Stimulated activated naive CD8-positive, alpha-beta T cell treated with anti-CD3 and anti-CD28 coated beads, Interleukin-15, Interleukin-2, amounts not matched to agents 100 U/mL and 50 U/mL, for 24 hours (primary cell): ENCODE results near the gene KIF3B.
"Not testable (repeated sequence)": the region's sequence is repeated elsewhere in the genome, so short reads cannot be mapped to it uniquely, and the experiment has no call there.

Source experiments
- ATAC-seq: fragments of 150-1000 bp; cut with Tn5 transposase; one replicate; pipeline ENCODE4 v1.10.0; 2021
- DNase-seq: peaks from one replicate; pipeline ENCODE4 v3.0.0; 2021

KIF3B gene

DNA sequence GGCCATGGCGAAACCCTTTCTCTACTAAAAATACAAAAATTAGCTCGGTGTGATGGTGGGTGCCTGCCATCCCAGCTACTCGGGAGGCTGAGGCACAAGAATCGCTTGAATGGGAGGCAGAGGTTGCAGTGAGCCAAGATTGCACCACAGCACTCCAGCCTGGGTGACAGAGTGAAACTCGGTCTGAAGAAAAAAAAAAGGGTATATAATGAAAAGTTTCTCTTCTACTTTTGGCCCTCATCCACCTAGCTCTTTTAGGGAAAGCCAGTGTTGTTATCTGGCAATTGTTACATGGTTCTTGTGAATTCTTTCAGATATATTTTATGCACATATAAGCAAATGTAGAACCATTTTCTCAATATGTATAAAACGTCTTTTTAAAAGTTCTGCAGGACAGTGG lies 19.0 kb downstream of the KIF3B start:
- DNase-seq (no peak), ATAC-seq (no peak)

GRCh38 chr20:32296819-32297420 lies 19.5 kb downstream of the KIF3B start:
- no peak for ATAC-seq
- no peak for DNase-seq

DNA sequence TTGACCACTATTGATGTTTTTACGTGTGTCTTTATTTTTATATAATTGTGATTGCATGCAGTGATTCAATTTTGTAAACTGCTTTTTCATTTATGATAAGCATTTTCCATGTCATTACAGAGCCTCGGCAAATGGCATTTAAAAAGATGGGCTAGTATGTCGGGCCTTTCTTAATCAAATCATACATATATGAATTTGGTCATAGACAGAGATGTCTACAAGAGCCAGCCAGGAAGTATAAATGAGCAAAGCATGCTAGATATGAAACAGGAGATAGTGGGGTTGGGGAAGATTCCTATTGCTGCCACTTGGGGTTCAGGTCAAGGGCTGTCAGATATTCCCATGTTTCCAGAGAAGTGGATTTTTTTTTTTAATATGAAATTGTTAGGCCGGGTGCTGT lies 20.0 kb downstream of the KIF3B start:
- DNase-seq = no peak
- no peak for ATAC-seq

DNA sequence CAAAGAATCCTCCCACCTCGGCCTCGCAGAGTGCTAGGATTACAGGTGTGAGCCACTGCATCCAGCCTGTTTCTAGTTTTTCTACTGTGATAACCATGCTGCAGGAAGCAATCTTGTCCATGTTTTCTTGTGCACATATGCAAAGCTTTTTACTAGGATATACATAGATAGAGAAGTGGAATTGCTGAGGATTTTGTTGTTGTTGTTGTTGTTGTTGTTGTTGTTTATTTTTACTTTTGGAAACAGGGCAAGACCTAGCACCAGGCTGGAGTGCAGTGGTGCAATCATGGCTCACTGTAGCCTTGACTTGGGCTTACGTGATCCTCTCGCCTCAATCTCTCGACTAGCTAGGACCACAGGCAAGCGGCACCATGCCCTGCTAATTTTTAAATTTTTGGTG lies 23.2 kb downstream of the KIF3B start:
- ATAC-seq = no peak

DNA sequence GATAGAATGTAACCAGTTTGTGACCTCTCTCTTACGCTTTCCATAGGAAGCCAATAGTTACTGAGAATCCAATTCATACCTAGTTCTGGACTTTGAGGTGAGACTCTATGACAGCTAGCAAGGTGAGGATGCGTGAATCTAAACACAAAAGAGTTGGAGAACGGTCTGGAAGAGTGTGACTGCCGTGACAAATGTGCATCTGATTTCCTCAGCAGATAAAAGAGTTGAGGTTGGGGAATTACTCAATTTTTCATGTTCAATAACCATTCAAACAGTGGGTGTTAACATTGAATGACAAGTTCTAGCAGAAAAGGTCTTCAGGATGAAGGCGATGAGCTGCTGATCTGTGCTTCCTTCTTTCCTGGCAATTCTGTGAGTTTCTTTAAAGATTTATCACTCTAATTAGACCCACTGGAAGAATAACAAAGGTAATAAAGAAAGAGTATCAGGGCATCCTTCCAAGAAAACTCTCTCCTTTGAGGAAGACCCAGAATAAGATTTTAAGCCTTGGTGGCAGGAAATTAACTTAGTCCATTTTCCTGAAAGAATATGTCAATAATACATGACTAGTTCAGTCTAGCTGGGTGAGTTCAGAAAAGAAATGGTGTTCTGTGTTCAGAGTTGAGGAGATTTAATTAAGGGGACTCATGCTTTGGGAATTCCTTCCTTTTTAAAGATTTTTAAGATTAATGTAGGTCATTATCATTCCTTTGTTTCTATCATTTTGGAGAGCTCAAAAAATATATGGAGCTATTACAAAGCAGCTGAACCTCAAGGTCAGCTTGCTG lies 24.5 kb downstream of the KIF3B start:
- ATAC-seq = peak; percentile 49

More for the DNA sequence above, 23.2 kb downstream of the KIF3B start:
- DNase-seq = no peak

GRCh38 chr20:32302507-32302872 lies 25.0 kb downstream of the KIF3B start:
- ATAC-seq (no peak), DNase-seq (no peak)

More for the DNA sequence above, 24.5 kb downstream of the KIF3B start:
- no peak for DNase-seq

DNA sequence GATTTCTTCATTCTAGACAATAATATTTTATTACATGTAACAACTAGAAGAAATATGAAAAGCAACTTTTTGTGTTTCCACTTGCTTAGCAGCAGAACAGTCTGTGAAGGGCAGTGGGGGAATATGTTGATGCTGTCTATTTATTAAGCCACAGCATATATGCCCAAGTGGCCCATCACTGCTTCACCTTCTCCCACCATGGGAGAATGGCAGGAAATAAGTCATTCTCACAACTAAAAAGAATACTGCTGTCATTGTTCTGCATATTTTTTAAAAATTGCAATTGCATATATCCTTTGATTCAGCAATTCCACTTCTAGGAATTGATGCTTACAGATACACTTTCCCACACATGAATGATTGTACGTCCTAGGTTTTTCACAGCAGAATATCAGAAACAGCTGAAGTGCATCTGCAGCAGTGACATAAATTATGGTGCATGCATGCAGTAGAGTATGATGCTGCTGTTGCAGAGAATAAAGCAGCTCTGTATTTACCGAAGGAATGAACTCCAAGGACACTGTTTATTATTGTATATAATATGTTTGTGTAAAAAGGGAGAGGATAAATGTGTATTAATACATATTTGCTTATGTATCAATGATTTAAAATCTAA lies 26.8 kb downstream of the KIF3B start:
- DNase-seq (no peak), ATAC-seq (no peak)

GRCh38 chr20:32312718-32313424 lies 35.4 kb downstream of the KIF3B start:
- ATAC-seq (no peak), DNase-seq (no peak)

DNA sequence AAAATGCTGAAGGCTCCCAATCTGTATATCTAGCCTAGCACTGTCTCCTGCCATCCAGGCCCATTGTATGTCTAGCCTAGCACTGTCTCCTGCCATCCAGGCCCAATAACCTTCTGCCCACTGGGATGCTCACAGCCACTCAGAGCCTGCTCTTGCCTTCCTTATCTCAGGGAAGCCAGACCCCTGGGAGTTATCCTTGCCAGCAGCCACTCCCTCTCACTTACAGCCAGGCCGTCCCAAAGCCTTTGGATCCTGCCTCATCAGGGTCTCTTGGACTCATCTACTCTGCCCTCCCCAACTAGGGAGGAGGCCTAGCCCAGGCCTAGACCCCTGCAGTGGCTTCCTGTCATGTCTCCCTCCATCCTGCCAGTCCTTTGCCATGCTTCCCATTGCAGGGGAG lies 37.3 kb downstream of the KIF3B start:
- ATAC-seq (no peak), DNase-seq (no peak)

DNA sequence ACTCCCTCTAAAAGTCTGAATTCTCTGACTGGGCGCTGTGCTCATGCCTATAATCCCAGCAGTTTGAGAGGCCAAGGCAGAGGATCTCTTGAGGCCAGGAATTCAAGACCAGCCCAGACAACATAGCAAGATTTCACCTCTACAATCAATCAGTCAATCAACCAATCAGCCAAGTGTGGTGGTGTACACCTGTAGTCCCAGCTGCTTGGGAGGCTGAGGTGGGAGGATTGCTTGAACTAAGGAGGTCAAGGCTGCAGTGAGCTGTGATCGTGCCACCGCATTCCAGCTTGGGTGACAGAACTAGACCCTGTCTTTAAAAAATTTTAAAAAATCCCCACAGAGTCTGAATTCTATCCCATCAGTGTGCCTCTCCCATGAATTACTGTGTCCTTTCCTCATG lies 37.9 kb downstream of the KIF3B start:
- ATAC-seq (no peak), DNase-seq (no peak)

GRCh38 chr20:32315891-32316290 lies 38.4 kb downstream of the KIF3B start:
- no peak for ATAC-seq

DNA sequence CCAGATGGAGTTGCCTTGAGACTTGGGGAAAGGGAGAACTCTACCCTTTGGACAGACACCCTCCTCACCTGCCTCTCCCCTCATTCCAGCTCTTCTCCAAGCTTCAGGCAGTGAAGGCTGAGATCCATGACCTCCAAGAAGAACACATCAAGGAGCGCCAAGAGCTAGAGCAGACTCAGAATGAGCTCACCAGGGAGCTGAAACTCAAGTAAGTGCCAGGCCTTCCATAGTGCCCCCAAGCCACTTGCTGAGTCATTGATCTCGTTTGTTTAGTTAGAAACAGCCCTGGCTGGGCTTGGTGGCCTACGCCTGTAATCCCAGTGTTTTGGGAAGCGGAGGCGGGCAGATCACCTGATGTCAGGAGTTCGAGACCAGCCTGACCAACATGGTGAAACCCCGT lies 39.2 kb downstream of the KIF3B start:
- ATAC-seq (no peak), DNase-seq (no peak)

More at GRCh38 chr20:32315891-32316290, 38.4 kb downstream of the KIF3B start:
- no peak for DNase-seq

DNA sequence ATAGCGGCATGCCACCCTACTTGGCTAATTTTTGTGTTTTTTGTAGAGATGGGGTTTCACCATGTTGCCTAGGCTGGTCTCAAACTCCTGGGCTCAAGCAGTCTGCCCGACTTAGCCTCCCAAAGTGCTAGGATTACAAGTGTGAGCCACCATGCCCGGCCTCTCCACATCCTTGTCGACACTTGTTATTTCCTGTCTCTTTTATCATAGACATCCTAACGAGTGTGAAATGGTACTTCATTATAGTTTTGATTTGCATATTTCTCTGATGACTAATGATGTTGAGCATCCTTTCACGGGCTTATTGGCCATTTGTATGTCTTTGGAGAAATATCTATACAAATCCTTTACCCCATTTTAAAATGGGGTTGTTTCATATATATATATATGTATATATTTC lies 41.6 kb downstream of the KIF3B start:
- no peak for DNase-seq
- no peak for ATAC-seq

DNA sequence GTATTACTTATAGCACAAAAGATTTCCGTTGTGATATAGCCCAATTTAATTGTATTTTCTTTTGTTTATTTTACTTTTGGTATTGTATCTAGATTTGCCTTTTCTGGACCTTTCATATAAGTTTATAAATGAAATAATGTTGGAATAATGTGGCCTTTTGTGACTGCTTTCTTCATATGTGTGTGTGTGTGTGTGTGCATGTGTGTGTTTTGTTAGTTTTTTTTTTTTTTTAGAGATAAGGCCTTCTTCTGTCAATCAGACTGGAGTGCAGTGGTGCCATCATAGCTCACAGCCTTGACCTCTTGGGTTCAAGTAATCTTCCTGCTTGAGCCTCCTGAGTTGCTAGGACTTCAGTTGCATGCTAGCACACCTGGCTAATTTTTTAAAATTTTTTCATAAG lies 42.9 kb downstream of the KIF3B start:
- DNase-seq = no peak
- no peak for ATAC-seq

GRCh38 chr20:32321390-32321789 lies 43.9 kb downstream of the KIF3B start:
- ATAC-seq (no peak), DNase-seq (no peak)

GRCh38 chr20:32322260-32322659 lies 44.8 kb downstream of the KIF3B start:
- not testable (repeated sequence) for DNase-seq, ATAC-seq

DNA sequence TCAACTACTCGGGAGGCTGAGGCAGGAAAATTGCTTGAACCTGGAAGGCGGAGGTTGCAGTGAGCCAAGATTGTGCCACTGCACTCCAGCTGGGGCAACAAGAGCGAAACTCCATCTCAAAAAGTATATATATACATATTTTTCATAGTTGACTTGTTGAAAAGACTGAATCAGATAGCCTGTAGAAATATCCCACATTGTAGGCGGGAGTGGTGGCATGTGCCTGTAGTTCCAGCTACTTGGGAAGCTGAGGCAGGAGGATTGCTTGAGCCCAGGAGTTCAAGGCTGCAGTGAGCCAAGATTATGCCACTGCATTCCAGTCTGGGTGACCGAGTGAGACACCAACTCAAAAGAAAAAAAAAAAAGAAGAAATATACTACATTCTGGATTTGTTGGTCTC lies 46.3 kb downstream of the KIF3B start:
- ATAC-seq, DNase-seq: not testable (repeated sequence)

DNA sequence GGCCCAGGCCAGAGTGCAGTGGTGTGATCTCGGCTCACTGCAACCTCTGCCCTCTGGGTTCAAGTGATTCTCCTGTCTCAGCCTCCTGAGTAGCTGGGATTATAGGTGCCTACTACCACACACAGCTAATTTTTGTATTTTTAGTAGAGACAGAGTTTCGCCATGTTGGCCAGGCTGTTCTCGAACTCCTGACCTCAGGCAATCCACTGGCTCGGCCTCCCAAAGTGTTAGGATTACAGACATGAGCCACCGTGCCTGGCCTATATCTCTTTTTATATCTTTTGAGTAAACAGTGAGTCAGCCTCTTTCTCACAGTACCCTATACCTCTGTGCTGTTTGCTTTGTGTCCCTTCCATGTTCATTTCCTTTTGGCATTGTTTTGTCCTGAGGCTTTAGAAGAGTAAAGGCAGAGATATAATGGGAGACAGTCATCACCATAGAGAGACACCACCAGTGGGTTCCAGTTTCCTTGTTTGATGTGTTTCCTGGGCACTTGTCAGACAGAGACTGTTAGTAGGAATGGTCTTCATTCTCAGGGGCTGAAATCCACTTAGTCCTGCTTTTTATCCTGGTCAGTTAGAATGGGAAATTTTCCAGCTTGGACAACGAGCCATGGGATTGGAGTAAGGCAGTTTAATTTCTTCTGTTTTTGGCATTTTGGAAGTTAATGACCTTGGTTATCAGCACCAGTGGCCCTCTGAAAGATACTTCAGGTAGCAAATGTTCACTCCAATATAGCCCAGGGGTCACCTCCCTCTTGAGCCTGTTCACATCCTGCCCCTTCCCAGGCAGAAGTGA lies 48.5 kb downstream of the KIF3B start:
- ATAC-seq = no peak
- no peak for DNase-seq

GRCh38 chr20:32326504-32326845 lies 49.0 kb downstream of the KIF3B start:
- no peak for DNase-seq

GRCh38 chr20:32327087-32327681 lies 49.7 kb downstream of the KIF3B start:
- ATAC-seq = no peak
- no peak for DNase-seq

More at GRCh38 chr20:32326504-32326845, 49.0 kb downstream of the KIF3B start:
- ATAC-seq = no peak

GRCh38 chr20:32329817-32330554 lies 52.5 kb downstream of the KIF3B start:
- ATAC-seq = no peak
- DNase-seq = no peak
